OCI-LY1 (cell line): ENCODE measurements around the gene UNCX.

Experiments
- H2AFZ ChIP-seq: fragments of 200-600 bp; sonication (generic), shearing (Covaris generic); 2 replicates; pipeline ENCODE4 v1.6.0; 2014; ENCODE audit warnings: antibody characterized with exemption, mild to moderate bottlenecking, low read length
- H3F3A ChIP-seq: fragments of 200-600 bp; sonication (generic), shearing (Covaris generic); 2 replicates; pipeline ENCODE4 v1.6.0; 2014; ENCODE audit warnings: mild to moderate bottlenecking, antibody characterized with exemption, low read length, moderate library complexity; ENCODE audit not compliant: insufficient read depth
- H3K27ac ChIP-seq: fragments of 200-600 bp; sonication (generic); 2 replicates; pipeline ENCODE4 v1.5.1; 2014; ENCODE audit warnings: low read length, mixed run types, mild to moderate bottlenecking, low read depth; ENCODE audit not compliant: poor library complexity, severe bottlenecking
- H3K27me3 ChIP-seq: fragments of 200-600 bp; sonication (generic); 2 replicates; pipeline ENCODE4 v1.6.0; 2014; ENCODE audit warnings: antibody characterized with exemption, mild to moderate bottlenecking, low read length, moderate library complexity; ENCODE audit not compliant: insufficient read depth
- H3K36me3 ChIP-seq: fragments of 200-600 bp; sonication (generic); 2 replicates; pipeline ENCODE4 v1.6.1; 2014; ENCODE audit warnings: mild to moderate bottlenecking, antibody characterized with exemption, low read length, moderate library complexity, mixed read lengths; ENCODE audit not compliant: insufficient read depth
- H3K4me1 ChIP-seq: fragments of 200-600 bp; sonication (generic); 2 replicates; pipeline ENCODE4 v1.5.1; 2014; ENCODE audit warnings: mild to moderate bottlenecking, low read length, moderate library complexity; ENCODE audit not compliant: insufficient read depth, severe bottlenecking
- H3K4me2 ChIP-seq: fragments of 200-600 bp; sonication (generic), shearing (Covaris generic); 2 replicates; pipeline ENCODE4 v1.6.1; 2014; ENCODE audit warnings: low read length
- H3K4me3 ChIP-seq: fragments of 200-600 bp; sonication (generic); 2 replicates; pipeline ENCODE4 v1.5.1; 2014; ENCODE audit warnings: low read length, low read depth, mild to moderate bottlenecking, mixed read lengths; ENCODE audit not compliant: poor library complexity, severe bottlenecking
- H3K79me2 ChIP-seq: fragments of 200-600 bp; shearing (Covaris generic); 2 replicates; pipeline ENCODE4 v1.6.1; 2016; ENCODE audit warnings: mixed run types, low read length, mixed read lengths; ENCODE audit not compliant: insufficient read depth
- H3K9ac ChIP-seq: fragments of 200-600 bp; sonication (generic), shearing (Covaris generic); 2 replicates; pipeline ENCODE4 v1.6.1; 2014; ENCODE audit warnings: mild to moderate bottlenecking, low read length, mixed read lengths
- H3K9me2 ChIP-seq: fragments of 200-600 bp; sonication (generic), shearing (Covaris generic); 2 replicates; pipeline ENCODE4 v1.6.1; 2014; ENCODE audit warnings: low read depth, mild to moderate bottlenecking, low read length, mixed read lengths
- H3K9me3 ChIP-seq: fragments of 200-600 bp; shearing (Covaris generic); 2 replicates; pipeline ENCODE4 v1.6.1; 2014; ENCODE audit warnings: low read length, mixed read lengths
- H4K20me1 ChIP-seq: fragments of 200-600 bp; sonication (generic), shearing (Covaris generic); 2 replicates; pipeline ENCODE4 v1.6.0; 2016; ENCODE audit warnings: mild to moderate bottlenecking, low read length; ENCODE audit not compliant: insufficient read depth
- EZH2 ChIP-seq: fragments of 200-600 bp; sonication (generic), shearing (Covaris generic); IDR thresholded peaks from 2 replicates; pipeline ENCODE4 v1.8.0; 2017; ENCODE audit warnings: borderline replicate concordance, mixed run types, mild to moderate bottlenecking, antibody characterized with exemption, low read length, moderate library complexity, mixed read lengths
- TF ChIP-seq, protein P1 (sequence below): fragments of 200-600 bp; sonication (generic), shearing (Covaris generic); IDR thresholded peaks from 2 replicates; pipeline ENCODE4 v1.5.1; 2017; ENCODE audit warnings: mild to moderate bottlenecking, antibody characterized with exemption, low read length, moderate library complexity, mixed read lengths

Gene UNCX

DNA sequence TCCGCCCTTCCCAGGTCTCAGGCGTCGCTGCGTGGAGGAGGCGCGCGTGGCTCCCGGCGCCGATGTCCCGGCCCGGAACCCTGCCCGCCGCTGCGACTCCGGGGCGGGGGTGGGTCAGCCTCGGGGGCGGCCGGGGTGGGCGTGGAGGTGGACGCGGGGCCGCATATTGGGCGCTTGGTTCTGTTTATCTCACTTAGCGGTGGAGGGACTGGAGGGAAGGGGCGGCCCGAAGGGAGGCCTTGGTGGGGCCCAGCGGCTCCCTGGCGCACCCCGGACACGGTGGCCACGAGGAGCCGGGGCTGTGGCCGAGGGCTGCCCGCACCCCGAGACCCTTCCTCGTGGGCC is 8.6 kb downstream of the UNCX start:
- no peaks in the 10 kb centered on the region for H3K4me1 ChIP-seq

DNA sequence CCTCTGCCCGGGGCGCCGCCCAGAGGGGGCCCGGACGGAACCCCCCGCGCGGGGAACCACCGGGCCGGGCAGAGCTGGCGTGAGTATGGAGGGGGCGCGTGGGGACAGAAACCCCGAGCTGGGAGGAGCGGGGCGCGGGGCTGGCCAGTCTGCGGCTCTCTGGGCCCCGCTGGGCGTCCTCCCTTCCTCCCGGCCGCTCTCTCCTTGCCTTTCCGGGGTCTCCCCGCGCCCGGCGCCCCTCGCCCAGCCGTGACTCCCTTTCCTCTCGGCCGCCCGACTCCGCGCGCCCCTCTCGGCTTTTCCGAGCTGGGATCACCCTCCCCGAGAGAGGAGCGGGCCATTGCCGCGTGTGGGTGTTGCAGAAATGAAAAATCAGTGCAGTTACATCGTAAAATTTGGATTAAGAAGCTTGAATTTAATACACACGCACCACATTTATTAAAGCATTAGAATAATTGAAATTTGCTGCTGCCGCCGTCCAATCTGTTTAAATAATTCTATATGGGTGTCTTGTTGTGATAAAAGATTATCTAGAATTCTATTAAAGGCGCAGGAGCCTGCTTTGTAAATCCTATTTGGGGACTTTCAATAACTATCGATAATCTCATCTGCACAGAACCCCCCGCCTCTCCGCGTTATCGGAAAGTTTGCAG is 9.1 kb downstream of the UNCX start:
- no peak overlapping the region for H3K9ac ChIP-seq
- H3K4me3 ChIP-seq: no peak overlapping the region
- no peak overlapping the region for H3K4me2 ChIP-seq
- H3K79me2 ChIP-seq: no peaks in the 10 kb centered on the region
- no peaks in the 10 kb centered on the region for H3F3A ChIP-seq
- no peak for TF ChIP-seq EZH2
- TF ChIP-seq, protein P1, sequence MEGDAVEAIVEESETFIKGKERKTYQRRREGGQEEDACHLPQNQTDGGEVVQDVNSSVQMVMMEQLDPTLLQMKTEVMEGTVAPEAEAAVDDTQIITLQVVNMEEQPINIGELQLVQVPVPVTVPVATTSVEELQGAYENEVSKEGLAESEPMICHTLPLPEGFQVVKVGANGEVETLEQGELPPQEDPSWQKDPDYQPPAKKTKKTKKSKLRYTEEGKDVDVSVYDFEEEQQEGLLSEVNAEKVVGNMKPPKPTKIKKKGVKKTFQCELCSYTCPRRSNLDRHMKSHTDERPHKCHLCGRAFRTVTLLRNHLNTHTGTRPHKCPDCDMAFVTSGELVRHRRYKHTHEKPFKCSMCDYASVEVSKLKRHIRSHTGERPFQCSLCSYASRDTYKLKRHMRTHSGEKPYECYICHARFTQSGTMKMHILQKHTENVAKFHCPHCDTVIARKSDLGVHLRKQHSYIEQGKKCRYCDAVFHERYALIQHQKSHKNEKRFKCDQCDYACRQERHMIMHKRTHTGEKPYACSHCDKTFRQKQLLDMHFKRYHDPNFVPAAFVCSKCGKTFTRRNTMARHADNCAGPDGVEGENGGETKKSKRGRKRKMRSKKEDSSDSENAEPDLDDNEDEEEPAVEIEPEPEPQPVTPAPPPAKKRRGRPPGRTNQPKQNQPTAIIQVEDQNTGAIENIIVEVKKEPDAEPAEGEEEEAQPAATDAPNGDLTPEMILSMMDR: no peak
- no peak overlapping the region for H2AFZ ChIP-seq
- no peaks in the 10 kb centered on the region for H3K36me3 ChIP-seq
- H3K4me1 ChIP-seq: no peaks in the 10 kb centered on the region
- H3K9me2 ChIP-seq: no peaks in the 10 kb centered on the region
- 0 out of 2 replicates have a peak, but pooled peaks cover 3% of the 10 kb centered on the region for H3K27me3 ChIP-seq
- H3K27ac ChIP-seq: no peak overlapping the region
- no peaks in the 10 kb centered on the region for H4K20me1 ChIP-seq
- no peaks in the 10 kb centered on the region for H3K9me3 ChIP-seq

More for the DNA sequence above, 8.6 kb downstream of the UNCX start:
- H3K36me3 ChIP-seq: no peaks in the 10 kb centered on the region
- no peak overlapping the region for H3K27ac ChIP-seq
- no peaks in the 10 kb centered on the region for H3K79me2 ChIP-seq
- 0 out of 2 replicates have a peak, but pooled peaks cover 3% of the 10 kb centered on the region for H3K27me3 ChIP-seq
- H3F3A ChIP-seq: no peaks in the 10 kb centered on the region
- no peak for TF ChIP-seq EZH2
- TF ChIP-seq, protein P1: no peak
- no peak overlapping the region for H2AFZ ChIP-seq
- H3K9me2 ChIP-seq: no peaks in the 10 kb centered on the region
- H3K9me3 ChIP-seq: no peaks in the 10 kb centered on the region
- no peak overlapping the region for H3K4me3 ChIP-seq
- H4K20me1 ChIP-seq: no peaks in the 10 kb centered on the region
- H3K9ac ChIP-seq: no peak overlapping the region
- no peak overlapping the region for H3K4me2 ChIP-seq

DNA sequence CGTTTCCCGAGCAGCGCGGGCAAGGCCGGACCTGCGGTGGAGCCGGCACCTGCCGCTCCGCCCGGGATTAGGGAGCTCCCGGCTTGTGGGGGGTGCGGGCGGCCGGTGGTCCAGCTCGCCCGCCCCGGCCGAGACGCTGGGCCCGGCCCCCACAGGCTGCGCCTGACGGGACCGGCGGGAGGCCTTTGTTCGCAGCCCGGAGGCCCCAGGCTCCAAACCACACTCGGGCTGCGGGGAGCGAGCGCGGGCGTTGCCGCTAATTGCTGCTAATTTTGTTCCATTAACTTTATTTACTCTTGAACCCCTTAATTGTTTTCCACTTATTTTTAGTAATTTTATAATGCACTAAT is 9.6 kb downstream of the UNCX start:
- no peak overlapping the region for H3K4me2 ChIP-seq
- no peak for TF ChIP-seq EZH2
- TF ChIP-seq, protein P1: no peak
- no peaks in the 10 kb centered on the region for H3K9me3 ChIP-seq
- H3K4me1 ChIP-seq: no peaks in the 10 kb centered on the region
- no peak overlapping the region for H3K27ac ChIP-seq
- no peaks in the 10 kb centered on the region for H4K20me1 ChIP-seq
- H3F3A ChIP-seq: no peaks in the 10 kb centered on the region
- H3K9ac ChIP-seq: no peak overlapping the region
- no peaks in the 10 kb centered on the region for H3K36me3 ChIP-seq
- H3K27me3 ChIP-seq: 0 out of 2 replicates have a peak, but pooled peaks cover 3% of the 10 kb centered on the region
- H3K9me2 ChIP-seq: no peaks in the 10 kb centered on the region
- no peak overlapping the region for H2AFZ ChIP-seq
- H3K79me2 ChIP-seq: no peaks in the 10 kb centered on the region
- no peak overlapping the region for H3K4me3 ChIP-seq
